ENCODE results near the gene CCNJ. TPM values are rescaled to one million over a fixed set of nuclear protein-coding genes. Genes with fewer than 3 reads are reported as not detected.
A peak's percentile ranks its signal among the peaks of the same experiment; 100 is the strongest.

CCNJ gene
- total and polyA plus RNA-seq, 2 of the 13 experiments (the other 11 are each of a cell fraction or from before 2014, with no cell fraction given) = 14.1 to 21.5 TPM

DNA sequence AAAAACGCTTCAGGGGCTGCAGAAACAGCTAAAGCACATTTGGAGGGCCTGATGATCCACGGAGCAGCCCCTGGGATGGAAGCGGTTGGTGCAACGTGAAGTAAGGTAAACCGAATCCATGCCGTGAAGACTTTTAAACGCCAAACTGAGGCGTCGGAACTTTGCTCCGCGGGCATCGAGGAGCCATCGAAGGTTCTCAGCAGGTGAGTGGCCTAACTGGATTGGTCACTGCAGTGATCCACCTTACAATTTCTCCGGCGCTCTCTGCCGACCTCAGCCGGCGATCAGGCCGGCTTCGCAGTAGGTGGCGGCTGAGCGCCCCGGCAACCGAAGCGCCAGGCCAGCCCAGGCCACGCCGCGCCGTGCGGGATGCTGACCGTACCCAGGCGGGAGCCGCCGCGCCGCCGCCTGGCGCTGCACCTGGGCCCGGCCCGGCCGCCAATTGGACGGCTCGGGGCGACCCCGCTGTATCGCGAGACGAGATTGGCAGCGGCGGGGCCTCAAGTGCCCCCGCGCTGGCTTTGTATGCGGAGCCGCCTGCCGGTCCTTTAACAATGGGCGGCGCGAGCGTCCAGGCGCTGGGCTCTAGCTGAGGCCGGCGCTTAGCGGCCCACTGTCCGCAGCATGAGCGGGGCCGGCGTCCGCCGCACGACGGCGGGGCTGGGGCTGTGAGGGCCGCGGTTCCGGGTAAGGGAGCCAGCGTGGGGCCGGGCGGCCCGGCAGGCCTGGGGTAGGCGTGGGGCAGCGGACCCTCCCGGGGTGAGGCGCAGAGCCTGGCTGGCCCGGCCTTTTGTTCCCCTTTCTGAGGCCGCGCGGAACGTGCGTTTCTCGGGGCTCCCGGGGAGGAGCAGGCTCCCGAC lies at the start of gene CCNJ (continued):
- TF ChIP-seq ZGPAT (CRISPR knock-in tag; IDR thresholded peaks at IDR 0.05) (peak; percentile 83; the same call in 1 of the 2 replicates), IKZF4 (CRISPR knock-in tag; IDR thresholded peaks at IDR 0.05; ENCODE audit: borderline replicate concordance, low read depth, not compliant biosample characterization) (peak; percentile 93), REPIN1 (CRISPR knock-in tag; IDR thresholded peaks at IDR 0.05; ENCODE audit: borderline replicate concordance, low read depth) (no peak; the same call in 1 of the 2 replicates), MED8 (CRISPR knock-in tag; IDR thresholded peaks at IDR 0.05; ENCODE audit: insufficient replicate concordance) (peak; percentile 78), ASH2L (IDR thresholded peaks at IDR 0.05; ENCODE audit: insufficient read length, low read depth, low read length) (peak; percentile 87), MAF1 (CRISPR knock-in tag; IDR thresholded peaks at IDR 0.05; ENCODE audit: borderline replicate concordance) (no peak)
- TF ChIP-seq, protein P1, sequence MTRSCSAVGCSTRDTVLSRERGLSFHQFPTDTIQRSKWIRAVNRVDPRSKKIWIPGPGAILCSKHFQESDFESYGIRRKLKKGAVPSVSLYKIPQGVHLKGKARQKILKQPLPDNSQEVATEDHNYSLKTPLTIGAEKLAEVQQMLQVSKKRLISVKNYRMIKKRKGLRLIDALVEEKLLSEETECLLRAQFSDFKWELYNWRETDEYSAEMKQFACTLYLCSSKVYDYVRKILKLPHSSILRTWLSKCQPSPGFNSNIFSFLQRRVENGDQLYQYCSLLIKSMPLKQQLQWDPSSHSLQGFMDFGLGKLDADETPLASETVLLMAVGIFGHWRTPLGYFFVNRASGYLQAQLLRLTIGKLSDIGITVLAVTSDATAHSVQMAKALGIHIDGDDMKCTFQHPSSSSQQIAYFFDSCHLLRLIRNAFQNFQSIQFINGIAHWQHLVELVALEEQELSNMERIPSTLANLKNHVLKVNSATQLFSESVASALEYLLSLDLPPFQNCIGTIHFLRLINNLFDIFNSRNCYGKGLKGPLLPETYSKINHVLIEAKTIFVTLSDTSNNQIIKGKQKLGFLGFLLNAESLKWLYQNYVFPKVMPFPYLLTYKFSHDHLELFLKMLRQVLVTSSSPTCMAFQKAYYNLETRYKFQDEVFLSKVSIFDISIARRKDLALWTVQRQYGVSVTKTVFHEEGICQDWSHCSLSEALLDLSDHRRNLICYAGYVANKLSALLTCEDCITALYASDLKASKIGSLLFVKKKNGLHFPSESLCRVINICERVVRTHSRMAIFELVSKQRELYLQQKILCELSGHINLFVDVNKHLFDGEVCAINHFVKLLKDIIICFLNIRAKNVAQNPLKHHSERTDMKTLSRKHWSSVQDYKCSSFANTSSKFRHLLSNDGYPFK (CRISPR knock-in tag; IDR thresholded peaks at IDR 0.05; ENCODE audit: borderline replicate concordance) = no peak
- TF ChIP-seq, protein P2, sequence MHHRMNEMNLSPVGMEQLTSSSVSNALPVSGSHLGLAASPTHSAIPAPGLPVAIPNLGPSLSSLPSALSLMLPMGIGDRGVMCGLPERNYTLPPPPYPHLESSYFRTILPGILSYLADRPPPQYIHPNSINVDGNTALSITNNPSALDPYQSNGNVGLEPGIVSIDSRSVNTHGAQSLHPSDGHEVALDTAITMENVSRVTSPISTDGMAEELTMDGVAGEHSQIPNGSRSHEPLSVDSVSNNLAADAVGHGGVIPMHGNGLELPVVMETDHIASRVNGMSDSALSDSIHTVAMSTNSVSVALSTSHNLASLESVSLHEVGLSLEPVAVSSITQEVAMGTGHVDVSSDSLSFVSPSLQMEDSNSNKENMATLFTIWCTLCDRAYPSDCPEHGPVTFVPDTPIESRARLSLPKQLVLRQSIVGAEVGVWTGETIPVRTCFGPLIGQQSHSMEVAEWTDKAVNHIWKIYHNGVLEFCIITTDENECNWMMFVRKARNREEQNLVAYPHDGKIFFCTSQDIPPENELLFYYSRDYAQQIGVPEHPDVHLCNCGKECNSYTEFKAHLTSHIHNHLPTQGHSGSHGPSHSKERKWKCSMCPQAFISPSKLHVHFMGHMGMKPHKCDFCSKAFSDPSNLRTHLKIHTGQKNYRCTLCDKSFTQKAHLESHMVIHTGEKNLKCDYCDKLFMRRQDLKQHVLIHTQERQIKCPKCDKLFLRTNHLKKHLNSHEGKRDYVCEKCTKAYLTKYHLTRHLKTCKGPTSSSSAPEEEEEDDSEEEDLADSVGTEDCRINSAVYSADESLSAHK (CRISPR knock-in tag; IDR thresholded peaks at IDR 0.05; ENCODE audit: borderline replicate concordance) = no peak
- TF ChIP-seq, protein P3, sequence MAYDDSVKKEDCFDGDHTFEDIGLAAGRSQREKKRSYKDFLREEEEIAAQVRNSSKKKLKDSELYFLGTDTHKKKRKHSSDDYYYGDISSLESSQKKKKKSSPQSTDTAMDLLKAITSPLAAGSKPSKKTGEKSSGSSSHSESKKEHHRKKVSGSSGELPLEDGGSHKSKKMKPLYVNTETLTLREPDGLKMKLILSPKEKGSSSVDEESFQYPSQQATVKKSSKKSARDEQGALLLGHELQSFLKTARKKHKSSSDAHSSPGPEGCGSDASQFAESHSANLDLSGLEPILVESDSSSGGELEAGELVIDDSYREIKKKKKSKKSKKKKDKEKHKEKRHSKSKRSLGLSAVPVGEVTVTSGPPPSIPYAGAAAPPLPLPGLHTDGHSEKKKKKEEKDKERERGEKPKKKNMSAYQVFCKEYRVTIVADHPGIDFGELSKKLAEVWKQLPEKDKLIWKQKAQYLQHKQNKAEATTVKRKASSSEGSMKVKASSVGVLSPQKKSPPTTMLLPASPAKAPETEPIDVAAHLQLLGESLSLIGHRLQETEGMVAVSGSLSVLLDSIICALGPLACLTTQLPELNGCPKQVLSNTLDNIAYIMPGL (CRISPR knock-in tag; IDR thresholded peaks at IDR 0.05; ENCODE audit: borderline replicate concordance in 1 of 2, low read depth in 1 of 2) = peak; percentile 77 to 92; a peak in 3 of 4 replicates
- TF ChIP-seq, protein P4, sequence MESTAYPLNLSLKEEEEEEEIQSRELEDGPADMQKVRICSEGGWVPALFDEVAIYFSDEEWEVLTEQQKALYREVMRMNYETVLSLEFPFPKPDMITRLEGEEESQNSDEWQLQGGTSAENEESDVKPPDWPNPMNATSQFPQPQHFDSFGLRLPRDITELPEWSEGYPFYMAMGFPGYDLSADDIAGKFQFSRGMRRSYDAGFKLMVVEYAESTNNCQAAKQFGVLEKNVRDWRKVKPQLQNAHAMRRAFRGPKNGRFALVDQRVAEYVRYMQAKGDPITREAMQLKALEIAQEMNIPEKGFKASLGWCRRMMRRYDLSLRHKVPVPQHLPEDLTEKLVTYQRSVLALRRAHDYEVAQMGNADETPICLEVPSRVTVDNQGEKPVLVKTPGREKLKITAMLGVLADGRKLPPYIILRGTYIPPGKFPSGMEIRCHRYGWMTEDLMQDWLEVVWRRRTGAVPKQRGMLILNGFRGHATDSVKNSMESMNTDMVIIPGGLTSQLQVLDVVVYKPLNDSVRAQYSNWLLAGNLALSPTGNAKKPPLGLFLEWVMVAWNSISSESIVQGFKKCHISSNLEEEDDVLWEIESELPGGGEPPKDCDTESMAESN (CRISPR knock-in tag; conservative IDR thresholded peaks at IDR 0.05) = peak; percentile 79; the same call in 1 of the 2 replicates

Measured in HepG2 (cell line).